Measurements from ENCODE around the gene KCTD21.

DNA sequence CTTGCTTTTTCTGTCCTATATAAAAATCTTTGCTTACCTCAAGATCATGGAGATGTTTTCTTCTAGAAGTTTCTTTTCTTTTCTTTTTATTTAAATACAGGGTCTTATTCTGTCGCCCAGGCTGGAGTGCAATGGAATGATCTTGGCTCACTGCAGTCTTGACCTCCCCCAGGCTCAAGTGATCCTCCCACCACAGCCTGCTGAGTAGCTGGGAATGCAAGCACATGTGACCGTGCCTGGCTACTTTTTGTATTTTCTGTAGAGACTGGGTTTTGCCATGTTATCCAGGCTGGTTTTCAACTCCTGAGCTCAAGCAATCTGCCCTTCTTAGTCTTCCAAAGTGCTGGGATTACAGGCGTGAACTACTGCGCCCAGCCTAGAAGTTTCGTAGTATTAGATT lies 45.6 kb upstream of the KCTD21 start:
- TF ChIP-seq, protein P1, sequence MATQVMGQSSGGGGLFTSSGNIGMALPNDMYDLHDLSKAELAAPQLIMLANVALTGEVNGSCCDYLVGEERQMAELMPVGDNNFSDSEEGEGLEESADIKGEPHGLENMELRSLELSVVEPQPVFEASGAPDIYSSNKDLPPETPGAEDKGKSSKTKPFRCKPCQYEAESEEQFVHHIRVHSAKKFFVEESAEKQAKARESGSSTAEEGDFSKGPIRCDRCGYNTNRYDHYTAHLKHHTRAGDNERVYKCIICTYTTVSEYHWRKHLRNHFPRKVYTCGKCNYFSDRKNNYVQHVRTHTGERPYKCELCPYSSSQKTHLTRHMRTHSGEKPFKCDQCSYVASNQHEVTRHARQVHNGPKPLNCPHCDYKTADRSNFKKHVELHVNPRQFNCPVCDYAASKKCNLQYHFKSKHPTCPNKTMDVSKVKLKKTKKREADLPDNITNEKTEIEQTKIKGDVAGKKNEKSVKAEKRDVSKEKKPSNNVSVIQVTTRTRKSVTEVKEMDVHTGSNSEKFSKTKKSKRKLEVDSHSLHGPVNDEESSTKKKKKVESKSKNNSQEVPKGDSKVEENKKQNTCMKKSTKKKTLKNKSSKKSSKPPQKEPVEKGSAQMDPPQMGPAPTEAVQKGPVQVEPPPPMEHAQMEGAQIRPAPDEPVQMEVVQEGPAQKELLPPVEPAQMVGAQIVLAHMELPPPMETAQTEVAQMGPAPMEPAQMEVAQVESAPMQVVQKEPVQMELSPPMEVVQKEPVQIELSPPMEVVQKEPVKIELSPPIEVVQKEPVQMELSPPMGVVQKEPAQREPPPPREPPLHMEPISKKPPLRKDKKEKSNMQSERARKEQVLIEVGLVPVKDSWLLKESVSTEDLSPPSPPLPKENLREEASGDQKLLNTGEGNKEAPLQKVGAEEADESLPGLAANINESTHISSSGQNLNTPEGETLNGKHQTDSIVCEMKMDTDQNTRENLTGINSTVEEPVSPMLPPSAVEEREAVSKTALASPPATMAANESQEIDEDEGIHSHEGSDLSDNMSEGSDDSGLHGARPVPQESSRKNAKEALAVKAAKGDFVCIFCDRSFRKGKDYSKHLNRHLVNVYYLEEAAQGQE (IDR thresholded peaks at IDR 0.05; ENCODE audit: low read depth), result no peak
- TF ChIP-seq YY1 (IDR thresholded peaks at IDR 0.05; ENCODE audit: extremely low read depth, insufficient replicate concordance, low read depth, low read length) (no peak), POLR2A (IDR thresholded peaks at IDR 0.05; ENCODE audit: borderline replicate concordance, extremely low read depth, insufficient read depth, insufficient read length) (no peak), CTCF (IDR thresholded peaks at IDR 0.05 in 2 of 3, conservative IDR thresholded peaks at IDR 0.05 in 1 of 3; ENCODE audit: borderline replicate concordance in 1 of 3, insufficient read depth in 1 of 3, low read depth in 2 of 3, low read length in 2 of 3) (no peak), ATF3 (IDR thresholded peaks at IDR 0.05) (no peak), CEBPB (IDR thresholded peaks at IDR 0.05; ENCODE audit: low read depth) (no peak), ZNF274 (IDR thresholded peaks at IDR 0.05; ENCODE audit: low read depth, low read length) (no peak), SP1 (IDR thresholded peaks at IDR 0.05; ENCODE audit: low read depth) (no peak), POLR2AphosphoS5 (IDR thresholded peaks at IDR 0.05; ENCODE audit: low read depth, low read length) (no peak), TCF7L2 (IDR thresholded peaks at IDR 0.05; ENCODE audit: borderline replicate concordance, extremely low read depth, insufficient read depth, insufficient read length) (no peak), RAD21 (IDR thresholded peaks at IDR 0.05; ENCODE audit: low read depth) (no peak), EGR1 (IDR thresholded peaks at IDR 0.05; ENCODE audit: low read depth) (no peak), SRF (IDR thresholded peaks at IDR 0.05; ENCODE audit: low read depth) (no peak), JUND (IDR thresholded peaks at IDR 0.05) (no peak)

Data from HCT116 (cell line).